ENCODE measurements around the gene CCDC85B.

Gene CCDC85B

DNA sequence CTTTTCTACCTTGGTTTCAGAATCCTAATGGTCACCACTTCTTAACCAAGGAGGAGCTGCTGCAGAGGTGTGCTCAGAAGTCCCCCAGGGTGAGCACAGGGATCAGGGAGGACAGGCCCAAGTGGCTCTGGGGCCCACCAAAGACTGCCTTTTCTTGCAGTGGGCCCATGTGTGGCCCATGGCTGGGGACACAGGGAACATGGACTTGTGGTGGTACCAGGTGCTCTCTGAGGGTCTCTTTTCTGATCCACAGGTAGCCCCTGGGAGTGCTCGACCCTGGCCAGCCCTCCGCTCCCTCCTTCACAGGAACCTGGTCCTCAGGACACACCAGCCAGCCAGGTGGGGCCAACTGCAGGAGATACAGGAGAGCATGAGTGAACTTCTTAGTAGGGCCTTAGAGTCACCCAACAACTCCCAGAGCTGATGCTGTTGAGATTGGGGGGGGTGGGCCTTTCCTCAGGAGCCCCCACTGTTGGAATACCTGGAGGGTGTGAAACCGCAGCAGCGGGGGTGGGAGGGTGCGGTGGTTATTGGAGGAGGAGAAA is 28.2 kb upstream of the CCDC85B start:
- no peak for DNase-seq (ENCODE audit: low read depth)
- peak overlapping the region; percentile 96 for H3K4me3 ChIP-seq (replicated peaks; ENCODE audit: low read depth, low read length)
- TF ChIP-seq, protein P1, sequence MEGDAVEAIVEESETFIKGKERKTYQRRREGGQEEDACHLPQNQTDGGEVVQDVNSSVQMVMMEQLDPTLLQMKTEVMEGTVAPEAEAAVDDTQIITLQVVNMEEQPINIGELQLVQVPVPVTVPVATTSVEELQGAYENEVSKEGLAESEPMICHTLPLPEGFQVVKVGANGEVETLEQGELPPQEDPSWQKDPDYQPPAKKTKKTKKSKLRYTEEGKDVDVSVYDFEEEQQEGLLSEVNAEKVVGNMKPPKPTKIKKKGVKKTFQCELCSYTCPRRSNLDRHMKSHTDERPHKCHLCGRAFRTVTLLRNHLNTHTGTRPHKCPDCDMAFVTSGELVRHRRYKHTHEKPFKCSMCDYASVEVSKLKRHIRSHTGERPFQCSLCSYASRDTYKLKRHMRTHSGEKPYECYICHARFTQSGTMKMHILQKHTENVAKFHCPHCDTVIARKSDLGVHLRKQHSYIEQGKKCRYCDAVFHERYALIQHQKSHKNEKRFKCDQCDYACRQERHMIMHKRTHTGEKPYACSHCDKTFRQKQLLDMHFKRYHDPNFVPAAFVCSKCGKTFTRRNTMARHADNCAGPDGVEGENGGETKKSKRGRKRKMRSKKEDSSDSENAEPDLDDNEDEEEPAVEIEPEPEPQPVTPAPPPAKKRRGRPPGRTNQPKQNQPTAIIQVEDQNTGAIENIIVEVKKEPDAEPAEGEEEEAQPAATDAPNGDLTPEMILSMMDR (IDR thresholded peaks at IDR 0.05; ENCODE audit: low read length, missing control alignments): no peak

DNA sequence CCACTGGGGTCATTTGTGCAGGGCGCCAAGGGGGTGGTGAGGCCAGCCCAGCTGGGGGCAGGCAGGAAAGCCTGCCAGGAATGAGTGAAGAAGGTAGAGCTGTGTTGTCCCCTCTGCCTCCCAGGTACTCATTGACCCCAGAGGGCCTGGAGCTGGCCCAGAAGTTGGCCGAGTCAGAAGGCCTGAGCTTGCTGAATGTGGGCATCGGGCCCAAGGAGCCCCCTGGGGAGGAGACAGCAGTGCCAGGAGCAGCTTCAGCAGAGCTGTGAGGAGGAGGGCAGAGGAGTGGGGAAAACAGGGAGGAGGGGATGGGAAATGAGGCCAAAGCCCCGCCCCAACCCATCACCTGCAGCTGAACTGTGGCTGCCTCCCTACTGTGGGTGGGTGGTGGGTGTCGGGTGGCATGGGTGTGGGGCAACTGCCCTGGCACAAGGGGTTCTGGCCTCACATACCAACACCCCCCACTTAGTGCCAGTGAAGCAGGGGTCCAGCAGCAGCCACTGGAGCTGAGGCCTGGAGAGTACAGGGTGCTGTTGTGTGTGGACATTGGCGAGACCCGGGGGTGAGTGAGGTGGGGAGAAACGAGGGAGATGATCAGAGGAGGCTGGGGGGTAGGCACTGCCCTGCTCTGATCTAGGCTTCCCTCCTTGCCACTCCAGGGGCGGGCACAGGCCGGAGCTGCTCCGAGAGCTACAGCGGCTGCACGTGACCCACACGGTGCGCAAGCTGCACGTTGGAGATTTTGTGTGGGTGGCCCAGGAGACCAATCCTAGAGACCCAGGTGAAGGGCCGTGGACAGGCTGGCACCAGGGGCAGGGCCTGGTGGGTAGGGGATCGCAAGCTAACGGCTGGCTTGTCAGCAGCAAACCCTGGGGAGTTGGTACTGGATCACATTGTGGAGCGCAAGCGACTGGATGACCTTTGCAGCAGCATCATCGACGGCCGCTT is 27.3 kb upstream of the CCDC85B start:
- DNase-seq (ENCODE audit: low read depth): no peak
- H3K4me3 ChIP-seq (replicated peaks; ENCODE audit: low read depth, low read length): no peak overlapping the region
- TF ChIP-seq, protein P1 (IDR thresholded peaks at IDR 0.05; ENCODE audit: low read length, missing control alignments): no peak

DNA sequence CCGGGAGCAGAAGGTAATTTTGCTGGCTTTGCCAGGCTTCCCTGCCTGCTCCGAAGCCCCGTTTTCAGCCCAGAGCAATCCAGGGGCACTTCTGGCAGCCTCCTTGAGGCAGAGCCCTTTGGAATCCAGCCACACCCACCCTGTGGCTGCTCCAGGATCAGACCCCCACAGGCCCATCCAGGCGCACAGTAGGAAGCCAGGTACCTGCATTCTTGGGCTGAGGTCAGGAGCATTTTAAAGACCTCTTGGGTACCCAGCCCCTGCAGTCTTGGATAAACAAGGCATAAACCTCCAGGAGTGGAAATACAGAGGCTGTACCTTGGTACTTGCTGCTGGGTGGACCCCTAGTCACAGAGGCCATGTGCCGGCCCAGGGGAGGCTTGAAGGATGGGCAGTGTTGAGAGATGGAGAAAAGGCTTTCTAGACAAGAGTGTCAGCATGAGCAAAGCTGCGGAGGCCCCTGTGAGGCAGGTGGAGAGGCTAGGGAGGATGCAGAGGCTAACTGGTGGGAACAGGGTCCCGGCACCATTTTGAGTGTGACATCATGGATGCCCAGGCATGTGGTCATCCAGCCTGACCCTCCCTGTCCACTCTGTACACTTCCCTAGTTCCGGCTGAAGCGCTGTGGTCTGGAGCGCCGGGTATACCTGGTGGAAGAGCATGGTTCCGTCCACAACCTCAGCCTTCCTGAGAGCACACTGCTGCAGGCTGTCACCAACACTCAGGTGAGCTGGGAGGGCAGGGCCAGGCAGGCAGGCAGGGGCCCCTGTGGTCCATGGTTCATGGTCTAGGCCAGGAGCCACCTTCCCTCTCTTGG is 26.4 kb upstream of the CCDC85B start:
- DNase-seq (ENCODE audit: low read depth): no peak
- TF ChIP-seq, protein P1 (IDR thresholded peaks at IDR 0.05; ENCODE audit: low read length, missing control alignments): no peak
- no peak overlapping the region for H3K4me3 ChIP-seq (replicated peaks; ENCODE audit: low read depth, low read length)

DNA sequence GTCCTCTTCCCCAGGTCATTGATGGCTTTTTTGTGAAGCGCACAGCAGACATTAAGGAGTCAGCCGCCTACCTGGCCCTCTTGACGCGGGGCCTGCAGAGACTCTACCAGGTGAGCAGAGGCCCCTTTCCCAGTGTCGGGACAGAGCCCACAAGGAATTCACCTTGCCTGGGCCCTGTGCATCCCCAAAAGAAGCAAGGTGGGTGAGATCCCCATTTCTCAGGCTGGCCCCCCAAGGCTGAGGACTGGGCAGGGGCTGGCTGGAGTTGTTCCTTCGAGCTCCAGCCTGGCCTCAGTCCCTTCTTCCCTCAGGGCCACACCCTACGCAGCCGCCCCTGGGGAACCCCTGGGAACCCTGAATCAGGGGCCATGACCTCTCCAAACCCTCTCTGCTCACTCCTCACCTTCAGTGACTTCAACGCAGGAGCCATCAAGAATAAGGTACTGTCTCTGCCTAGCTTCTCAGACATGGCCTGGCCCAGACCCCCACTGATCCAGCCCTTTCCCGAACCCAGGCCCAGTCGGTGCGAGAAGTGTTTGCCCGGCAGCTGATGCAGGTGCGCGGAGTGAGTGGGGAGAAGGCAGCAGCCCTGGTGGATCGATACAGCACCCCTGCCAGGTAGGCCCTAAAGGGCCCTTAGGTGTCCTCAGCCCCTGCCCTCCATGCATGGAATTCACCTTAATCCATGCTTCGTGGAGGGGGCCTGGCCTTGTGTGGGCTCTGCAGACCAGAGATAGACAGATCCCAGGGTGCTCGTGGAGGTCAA is 25.6 kb upstream of the CCDC85B start:
- DNase-seq (ENCODE audit: low read depth): no peak
- H3K4me3 ChIP-seq (replicated peaks; ENCODE audit: low read depth, low read length): no peak overlapping the region
- TF ChIP-seq, protein P1 (IDR thresholded peaks at IDR 0.05; ENCODE audit: low read length, missing control alignments): no peak

DNA sequence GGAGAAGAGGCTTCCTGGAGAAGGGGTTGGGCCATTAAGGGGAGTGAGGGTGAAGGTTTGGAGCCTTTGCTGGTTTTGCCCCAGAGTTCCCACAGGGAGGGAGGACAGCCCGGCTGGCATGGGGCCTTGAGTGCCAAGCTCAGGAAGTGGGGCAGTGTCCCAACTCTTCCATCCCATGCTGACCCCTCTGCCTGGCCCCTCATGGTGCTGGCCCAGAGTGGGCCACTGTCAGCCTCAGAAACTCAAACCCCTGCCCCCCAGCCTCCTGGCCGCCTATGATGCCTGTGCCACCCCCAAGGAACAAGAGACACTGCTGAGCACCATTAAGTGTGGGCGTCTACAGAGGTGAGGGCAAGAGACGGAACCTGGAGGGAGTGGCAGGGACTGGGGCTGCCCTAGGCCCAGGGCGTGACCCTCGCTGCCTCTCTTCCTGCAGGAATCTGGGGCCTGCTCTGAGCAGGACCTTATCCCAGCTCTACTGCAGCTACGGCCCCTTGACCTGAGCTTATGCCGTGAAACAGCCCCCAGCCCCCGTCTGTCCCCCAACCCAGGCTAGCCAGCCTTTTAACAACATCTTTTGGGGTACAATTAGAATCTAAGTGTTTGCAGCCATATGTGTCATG is 24.8 kb upstream of the CCDC85B start:
- TF ChIP-seq, protein P1 (IDR thresholded peaks at IDR 0.05; ENCODE audit: low read length, missing control alignments): no peak
- DNase-seq (ENCODE audit: low read depth): no peak
- H3K4me3 ChIP-seq (replicated peaks; ENCODE audit: low read depth, low read length): no peak overlapping the region

All from fibroblast of pulmonary artery (primary cell).